Colonic mucosa (tissue), 4 donors: ENCODE data around the gene ARFGEF3. TPM values are rescaled to one million over a fixed set of nuclear protein-coding genes. Genes with fewer than 3 reads are reported as not detected.
"Not testable (repeated sequence)": the region's sequence is repeated elsewhere in the genome, so short reads cannot be mapped to it uniquely, and the experiment has no call there.

Source experiments
- DNase-seq: peaks from one replicate; pipeline ENCODE4 v3.0.0-alpha.2; 2020
- H3K27ac ChIP-seq: fragments of 200-600 bp; one replicate; pipeline ENCODE4 v1.8.0; 2021
- H3K27me3 ChIP-seq: fragments of 200-600 bp; one replicate; pipeline ENCODE4 v1.8.0; 2021
- H3K36me3 ChIP-seq: fragments of 200-600 bp; one replicate; pipeline ENCODE4 v1.8.0; 2021
- H3K4me1 ChIP-seq: fragments of 200-600 bp; one replicate; pipeline ENCODE4 v1.8.0; 2021; ENCODE audit warnings: mild to moderate bottlenecking
- H3K4me3 ChIP-seq: fragments of 200-600 bp; one replicate; pipeline ENCODE4 v1.8.0; 2021
- H3K9ac ChIP-seq, 2 donors: one replicate each; pipeline ENCODE4 v1.7.0; 2013; ENCODE audit warnings: control low read depth in 2 of 2, low read depth in 2 of 2, low read length in 2 of 2
- H3K9me3 ChIP-seq: fragments of 200-600 bp; one replicate; pipeline ENCODE4 v1.8.0; 2021
- CTCF ChIP-seq: fragments of 200-600 bp; IDR thresholded peaks from one replicate; pipeline ENCODE4 v1.8.0; 2022; ENCODE audit warnings: antibody characterized with exemption, mild to moderate bottlenecking
- intact Hi-C: fragments of 100-400 bp; cut with DNase I; formaldehyde crosslinking; loops from one replicate; pipeline ENCODE4 v1.14.1; 2022
- total RNA-seq, 2 donors: library from RNA; stranded (reverse); fragmentation: NEBNext Ultra II Directional in 1 of 2; extraction: Animal tissue kit (Norgen Biotek cat#: 25700) in 1 of 2; gene quantifications; one replicate each; pipeline ENCODE4 v1.2.1, GENCODE V29; 2021
- donor health status: healthy.
- donor health status: DM: no; HTN: no; CAD: no.
- donor health status: DM: no; HTN: no; CAD: no.

Gene ARFGEF3
- total RNA-seq, 2 donors from 2014 or later: 22.2 to 23.8 TPM

- no peaks in the 10 kb centered on the region for H3K36me3 ChIP-seq
- no peaks in the 10 kb centered on the region for H3K27me3 ChIP-seq
- no peaks in the 10 kb centered on the region for H3K4me1 ChIP-seq
- DNase-seq: no peak
- no peak overlapping the region for H3K4me3 ChIP-seq
- H3K9ac ChIP-seq: no peak overlapping the region
- H3K9me3 ChIP-seq: no peaks in the 10 kb centered on the region
- intact Hi-C loops: no loop called here
- no peak overlapping the region for H3K27ac ChIP-seq
- no peak for TF ChIP-seq CTCF
These were observed 184.8 kb downstream of the ARFGEF3 start for GRCh38 chr6:138346302-138347195.

- no peaks in the 10 kb centered on the region for H3K9me3 ChIP-seq
- H3K9ac ChIP-seq: no peak overlapping the region
- H3K4me3 ChIP-seq: no peak overlapping the region
- no peaks in the 10 kb centered on the region for H3K36me3 ChIP-seq
- no peak overlapping the region for H3K27ac ChIP-seq
- H3K27me3 ChIP-seq: no peaks in the 10 kb centered on the region
- no peak for DNase-seq
- intact Hi-C loops: no loop called here
- no peaks in the 10 kb centered on the region for H3K4me1 ChIP-seq
- no peak for TF ChIP-seq CTCF
These were observed 186.1 kb downstream of the ARFGEF3 start for GRCh38 chr6:138347864-138348263.

- Histone ChIP-seq H3K27me3 (no peaks in the 10 kb centered on the region), H3K36me3 (no peaks in the 10 kb centered on the region), H3K9ac (no peak overlapping the region), H3K4me3 (no peak overlapping the region), H3K27ac (no peak overlapping the region), H3K9me3 (no peaks in the 10 kb centered on the region), H3K4me1 (no peaks in the 10 kb centered on the region)
- intact Hi-C loops: no loop called here
- no peak for DNase-seq
- TF ChIP-seq CTCF: no peak
These were observed 188.2 kb downstream of the ARFGEF3 start for GRCh38 chr6:138349891-138350290.

- Histone ChIP-seq H3K9ac (no peak overlapping the region), H3K4me1 (no peaks in the 10 kb centered on the region), H3K36me3 (no peaks in the 10 kb centered on the region), H3K4me3 (no peak overlapping the region), H3K27me3 (no peaks in the 10 kb centered on the region), H3K27ac (no peak overlapping the region), H3K9me3 (no peaks in the 10 kb centered on the region)
- intact Hi-C loops: no loop called here
- no peak for TF ChIP-seq CTCF
- no peak for DNase-seq
These were observed 196.2 kb downstream of the ARFGEF3 start for GRCh38 chr6:138357928-138358327.

- H3K9ac ChIP-seq, H3K4me1 ChIP-seq, intact Hi-C loops, H3K9me3 ChIP-seq, H3K4me3 ChIP-seq, H3K27ac ChIP-seq, H3K36me3 ChIP-seq, H3K27me3 ChIP-seq, DNase-seq: not testable (repeated sequence)
These were observed 206.9 kb downstream of the ARFGEF3 start for GRCh38 chr6:138368684-138369083.
